Stimulated activated naive CD8-positive, alpha-beta T cell treated with anti-CD3 and anti-CD28 coated beads, Interleukin-15, Interleukin-2, amounts not matched to agents 100 ng/mL and 50 ng/mL, for 24 hours (primary cell): ENCODE data around the gene ARRB1.
"Not testable (repeated sequence)": the region's sequence is repeated elsewhere in the genome, so short reads cannot be mapped to it uniquely, and the experiment has no call there.

ENCODE experiments used
- H3K27ac Mint-ChIP-seq: one replicate; pipeline ENCODE4 v1.8.0; 2021; ENCODE audit warnings: mild to moderate bottlenecking, mixed read lengths
- H3K27me3 Mint-ChIP-seq: one replicate; pipeline ENCODE4 v1.8.0; 2021; ENCODE audit warnings: mixed read lengths
- H3K36me3 Mint-ChIP-seq: one replicate; pipeline ENCODE4 v1.8.0; 2021; ENCODE audit warnings: low read depth, mixed read lengths
- H3K4me1 Mint-ChIP-seq: one replicate; pipeline ENCODE4 v1.8.0; 2021; ENCODE audit warnings: low read depth, mixed read lengths
- H3K4me3 Mint-ChIP-seq: one replicate; pipeline ENCODE4 v1.8.0; 2021; ENCODE audit warnings: mild to moderate bottlenecking, mixed read lengths
- H3K9me3 Mint-ChIP-seq: one replicate; pipeline ENCODE4 v1.8.0; 2021; ENCODE audit warnings: mixed read lengths

ARRB1 gene

GRCh38 chr11:75308116-75308515 is 43.3 kb downstream of the ARRB1 start:
- no peak overlapping the region for H3K4me3 Mint-ChIP-seq
- H3K9me3 Mint-ChIP-seq, result no peaks in the 10 kb centered on the region
- no peaks in the 10 kb centered on the region for H3K27me3 Mint-ChIP-seq
- H3K36me3 Mint-ChIP-seq, result no peaks in the 10 kb centered on the region
- H3K27ac Mint-ChIP-seq, result no peak overlapping the region
- H3K4me1 Mint-ChIP-seq, result peaks cover 7% of the 10 kb centered on the region

- Mint-ChIP-seq H3K27me3 (no peaks in the 10 kb centered on the region), H3K9me3 (no peaks in the 10 kb centered on the region), H3K4me3 (no peak overlapping the region), H3K4me1 (peaks cover 9% of the 10 kb centered on the region), H3K36me3 (no peaks in the 10 kb centered on the region), H3K27ac (no peak overlapping the region)
These were observed 44.4 kb downstream of the ARRB1 start for GRCh38 chr11:75307058-75307457.

GRCh38 chr11:75306529-75306928 is 44.9 kb downstream of the ARRB1 start:
- Mint-ChIP-seq H3K9me3 (no peaks in the 10 kb centered on the region), H3K27ac (no peak overlapping the region), H3K4me1 (peaks cover 9% of the 10 kb centered on the region), H3K36me3 (no peaks in the 10 kb centered on the region), H3K4me3 (no peak overlapping the region), H3K27me3 (no peaks in the 10 kb centered on the region)

GRCh38 chr11:75305993-75306392 is 45.5 kb downstream of the ARRB1 start:
- H3K9me3 Mint-ChIP-seq, result no peaks in the 10 kb centered on the region
- H3K27me3 Mint-ChIP-seq, result no peaks in the 10 kb centered on the region
- H3K4me1 Mint-ChIP-seq, result peaks cover 9% of the 10 kb centered on the region
- H3K36me3 Mint-ChIP-seq, result no peaks in the 10 kb centered on the region
- H3K4me3 Mint-ChIP-seq, result no peak overlapping the region
- H3K27ac Mint-ChIP-seq, result peak overlapping the region; percentile 13

- Mint-ChIP-seq H3K36me3 (no peaks in the 10 kb centered on the region), H3K27ac (no peak overlapping the region)
These were observed 46.0 kb downstream of the ARRB1 start for GRCh38 chr11:75305452-75305851.

GRCh38 chr11:75304941-75305340 is 46.5 kb downstream of the ARRB1 start:
- H3K27ac Mint-ChIP-seq, H3K9me3 Mint-ChIP-seq, H3K27me3 Mint-ChIP-seq, H3K36me3 Mint-ChIP-seq, H3K4me3 Mint-ChIP-seq, H3K4me1 Mint-ChIP-seq: not testable (repeated sequence)

More at GRCh38 chr11:75305452-75305851, 46.0 kb downstream of the ARRB1 start:
- H3K27me3 Mint-ChIP-seq, result no peaks in the 10 kb centered on the region
- peaks cover 9% of the 10 kb centered on the region for H3K4me1 Mint-ChIP-seq
- H3K9me3 Mint-ChIP-seq, result no peaks in the 10 kb centered on the region
- H3K4me3 Mint-ChIP-seq, result no peak overlapping the region

- no peak overlapping the region for H3K4me3 Mint-ChIP-seq
- peaks cover 9% of the 10 kb centered on the region for H3K4me1 Mint-ChIP-seq
- H3K9me3 Mint-ChIP-seq, result no peaks in the 10 kb centered on the region
- H3K36me3 Mint-ChIP-seq, result no peaks in the 10 kb centered on the region
- peak overlapping the region; percentile 3 for H3K27ac Mint-ChIP-seq
- H3K27me3 Mint-ChIP-seq, result no peaks in the 10 kb centered on the region
These were observed 47.8 kb downstream of the ARRB1 start for GRCh38 chr11:75303544-75304224.

GRCh38 chr11:75302371-75302770 is 49.1 kb downstream of the ARRB1 start:
- H3K4me1 Mint-ChIP-seq, result peaks cover 9% of the 10 kb centered on the region
- no peak overlapping the region for H3K27ac Mint-ChIP-seq
- H3K4me3 Mint-ChIP-seq, result no peak overlapping the region
- peaks cover under 1% of the 10 kb centered on the region for H3K36me3 Mint-ChIP-seq
- no peaks in the 10 kb centered on the region for H3K27me3 Mint-ChIP-seq
- no peaks in the 10 kb centered on the region for H3K9me3 Mint-ChIP-seq

GRCh38 chr11:75301601-75302345 is 49.7 kb downstream of the ARRB1 start:
- Mint-ChIP-seq H3K4me3 (no peak overlapping the region), H3K27me3 (no peaks in the 10 kb centered on the region), H3K27ac (no peak overlapping the region), H3K9me3 (no peaks in the 10 kb centered on the region), H3K36me3 (peaks cover 4% of the 10 kb centered on the region), H3K4me1 (peaks cover 11% of the 10 kb centered on the region)

GRCh38 chr11:75301131-75301530 is 50.3 kb downstream of the ARRB1 start:
- H3K4me1 Mint-ChIP-seq, result peaks cover 9% of the 10 kb centered on the region

GRCh38 chr11:75298976-75299260 is 52.5 kb downstream of the ARRB1 start:
- Mint-ChIP-seq H3K36me3 (peaks cover 14% of the 10 kb centered on the region), H3K27ac (no peak overlapping the region), H3K4me3 (no peak overlapping the region), H3K4me1 (peaks cover 9% of the 10 kb centered on the region), H3K9me3 (no peaks in the 10 kb centered on the region), H3K27me3 (no peaks in the 10 kb centered on the region)

More at GRCh38 chr11:75301131-75301530, 50.3 kb downstream of the ARRB1 start:
- no peak overlapping the region for H3K27ac Mint-ChIP-seq
- H3K27me3 Mint-ChIP-seq, result no peaks in the 10 kb centered on the region
- H3K36me3 Mint-ChIP-seq, result peaks cover 7% of the 10 kb centered on the region
- H3K4me3 Mint-ChIP-seq, result no peak overlapping the region
- no peaks in the 10 kb centered on the region for H3K9me3 Mint-ChIP-seq

- no peaks in the 10 kb centered on the region for H3K27me3 Mint-ChIP-seq
- no peak overlapping the region for H3K4me3 Mint-ChIP-seq
- H3K27ac Mint-ChIP-seq, result no peak overlapping the region
- H3K4me1 Mint-ChIP-seq, result peaks cover 12% of the 10 kb centered on the region
- peaks cover 15% of the 10 kb centered on the region for H3K36me3 Mint-ChIP-seq
- H3K9me3 Mint-ChIP-seq, result no peaks in the 10 kb centered on the region
These were observed 53.1 kb downstream of the ARRB1 start for GRCh38 chr11:75298191-75298975.

- Mint-ChIP-seq H3K4me3 (no peak overlapping the region), H3K27ac (no peak overlapping the region)
These were observed 57.6 kb downstream of the ARRB1 start for GRCh38 chr11:75293903-75294302.

GRCh38 chr11:75292943-75293342 is 58.5 kb downstream of the ARRB1 start:
- no peaks in the 10 kb centered on the region for H3K27me3 Mint-ChIP-seq
- peaks cover 10% of the 10 kb centered on the region for H3K4me1 Mint-ChIP-seq
- H3K9me3 Mint-ChIP-seq, result no peaks in the 10 kb centered on the region
- no peak overlapping the region for H3K4me3 Mint-ChIP-seq
- H3K27ac Mint-ChIP-seq, result no peak overlapping the region
- H3K36me3 Mint-ChIP-seq, result peaks cover 15% of the 10 kb centered on the region

More at GRCh38 chr11:75293903-75294302, 57.6 kb downstream of the ARRB1 start:
- Mint-ChIP-seq H3K36me3 (peaks cover 15% of the 10 kb centered on the region), H3K9me3 (no peaks in the 10 kb centered on the region), H3K4me1 (peaks cover 10% of the 10 kb centered on the region), H3K27me3 (no peaks in the 10 kb centered on the region)

- H3K27me3 Mint-ChIP-seq, result no peaks in the 10 kb centered on the region
- no peak overlapping the region for H3K4me3 Mint-ChIP-seq
- no peaks in the 10 kb centered on the region for H3K9me3 Mint-ChIP-seq
- peaks cover 11% of the 10 kb centered on the region for H3K36me3 Mint-ChIP-seq
- no peak overlapping the region for H3K27ac Mint-ChIP-seq
- peaks cover 7% of the 10 kb centered on the region for H3K4me1 Mint-ChIP-seq
These were observed 59.7 kb downstream of the ARRB1 start for GRCh38 chr11:75291741-75292140.
